Measurements from ENCODE around the gene RAB40B.

The RAB40B gene

DNA sequence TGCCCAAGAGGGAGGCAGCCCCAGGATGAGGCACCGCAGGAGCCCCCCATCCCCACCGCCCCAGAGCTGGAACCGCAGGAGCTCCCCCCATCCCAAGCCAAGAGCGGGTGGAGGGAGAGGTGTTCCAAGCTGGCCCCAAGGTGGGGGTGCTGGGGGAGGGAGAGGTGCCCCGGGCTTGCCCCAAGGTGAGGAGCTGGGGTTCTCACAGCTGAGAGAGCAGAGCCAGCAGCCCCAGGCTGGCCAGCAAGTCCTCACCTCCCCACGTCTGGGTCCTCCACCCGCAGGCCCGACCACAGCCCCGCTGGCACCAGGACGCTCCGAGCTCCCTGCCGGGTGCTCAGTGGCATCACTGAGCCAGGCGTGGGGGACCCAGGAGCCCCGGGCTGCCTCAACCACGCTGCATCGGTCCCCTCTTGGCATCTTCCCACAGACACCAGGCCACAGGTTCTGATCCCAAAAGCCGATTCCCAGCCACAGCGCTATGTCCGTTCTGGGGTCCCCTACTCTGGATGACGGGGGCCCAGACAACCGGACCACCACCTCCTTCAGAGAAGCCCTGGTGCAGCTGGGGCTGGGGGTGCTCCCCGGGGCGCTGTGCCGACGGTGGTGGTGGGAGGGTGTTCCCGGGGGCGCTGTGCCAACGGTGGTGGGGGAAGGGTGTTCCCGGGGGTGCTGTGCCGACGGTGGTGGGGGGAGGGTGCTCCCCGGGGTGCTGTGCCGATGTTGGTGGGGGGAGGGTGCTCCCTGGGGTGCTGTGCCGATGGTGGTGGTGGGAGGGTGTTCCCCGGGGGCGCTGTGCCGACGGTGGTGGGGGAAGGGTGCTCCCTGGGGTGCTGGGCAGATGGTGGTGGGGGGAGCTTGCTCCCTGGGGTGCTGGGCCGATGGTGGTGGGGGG is 34.9 kb downstream of the RAB40B start:
- no peak overlapping the region for H2BK120ac ChIP-seq (ENCODE audit: low read depth, low read length)
- no peak overlapping the region for H3K4ac ChIP-seq (ENCODE audit: low read depth, low read length)
- H3K79me2 ChIP-seq (ENCODE audit: control insufficient read depth, insufficient read depth, low read length) = no peaks in the 10 kb centered on the region
- no peak for DNase-seq
- H3K56ac ChIP-seq (ENCODE audit: low read length) = no peak overlapping the region
- H4K8ac ChIP-seq (ENCODE audit: low read depth, low read length) = no peak overlapping the region
- no CpG with 5 or more reads among the region's 39 CpGs for WGBS (ENCODE audit: extremely low coverage, insufficient coverage, low lambda C conversion rate)
- no peak overlapping the region for H3K4me3 ChIP-seq (ENCODE audit: low read length)
- H3K27ac ChIP-seq (ENCODE audit: low read depth, low read length) = no peak overlapping the region
- H4K5ac ChIP-seq (ENCODE audit: low read length) = no peak overlapping the region
- H3K23ac ChIP-seq (ENCODE audit: low read length) = no peak overlapping the region
- no peaks in the 10 kb centered on the region for H3K4me1 ChIP-seq (ENCODE audit: control insufficient read depth, low read depth, low read length)
- no peaks in the 10 kb centered on the region for H3K27me3 ChIP-seq (ENCODE audit: insufficient read depth, low read length, poor library complexity)
- H3K9ac ChIP-seq (ENCODE audit: low read length) = no peak overlapping the region
- H3K79me1 ChIP-seq (ENCODE audit: low read length) = no peaks in the 10 kb centered on the region
- no peak overlapping the region for H3K18ac ChIP-seq (ENCODE audit: low read length)
- no peaks in the 10 kb centered on the region for H3K36me3 ChIP-seq (ENCODE audit: control insufficient read depth, insufficient read depth, low read length)
- no peak overlapping the region for H2BK5ac ChIP-seq (ENCODE audit: low read length)
- H2AK5ac ChIP-seq (ENCODE audit: low read length) = no peak overlapping the region
- H2BK15ac ChIP-seq (replicated peaks; ENCODE audit: low read depth) = no peak overlapping the region
- no peak overlapping the region for H3K4me2 ChIP-seq (ENCODE audit: low read length)

- Histone ChIP-seq H3K4me3 (ENCODE audit: low read length) (no peak overlapping the region), H2AK5ac (ENCODE audit: low read length) (no peak overlapping the region), H4K8ac (ENCODE audit: low read depth, low read length) (no peak overlapping the region), H3K27me3 (ENCODE audit: insufficient read depth, low read length, poor library complexity) (no peaks in the 10 kb centered on the region), H3K4me2 (ENCODE audit: low read length) (no peak overlapping the region), H3K36me3 (ENCODE audit: control insufficient read depth, insufficient read depth, low read length) (no peaks in the 10 kb centered on the region), H3K79me2 (ENCODE audit: control insufficient read depth, insufficient read depth, low read length) (no peaks in the 10 kb centered on the region), H3K27ac (ENCODE audit: low read depth, low read length) (no peak overlapping the region), H4K5ac (ENCODE audit: low read length) (no peak overlapping the region), H2BK5ac (ENCODE audit: low read length) (no peak overlapping the region), H3K23ac (ENCODE audit: low read length) (no peak overlapping the region), H3K4ac (ENCODE audit: low read depth, low read length) (no peak overlapping the region), H3K18ac (ENCODE audit: low read length) (no peak overlapping the region), H2BK15ac (replicated peaks; ENCODE audit: low read depth) (no peak overlapping the region), H3K79me1 (ENCODE audit: low read length) (no peaks in the 10 kb centered on the region), H3K4me1 (ENCODE audit: control insufficient read depth, low read depth, low read length) (no peaks in the 10 kb centered on the region), H2BK120ac (ENCODE audit: low read depth, low read length) (no peak overlapping the region), H3K56ac (ENCODE audit: low read length) (no peak overlapping the region), H3K9ac (ENCODE audit: low read length) (no peak overlapping the region)
- DNase-seq = no peak
- no CpG with 5 or more reads among the region's 20 CpGs for WGBS (ENCODE audit: extremely low coverage, insufficient coverage, low lambda C conversion rate)
Observed at GRCh38 chr17:82662711-82663261, 35.7 kb downstream of the RAB40B start.

DNA sequence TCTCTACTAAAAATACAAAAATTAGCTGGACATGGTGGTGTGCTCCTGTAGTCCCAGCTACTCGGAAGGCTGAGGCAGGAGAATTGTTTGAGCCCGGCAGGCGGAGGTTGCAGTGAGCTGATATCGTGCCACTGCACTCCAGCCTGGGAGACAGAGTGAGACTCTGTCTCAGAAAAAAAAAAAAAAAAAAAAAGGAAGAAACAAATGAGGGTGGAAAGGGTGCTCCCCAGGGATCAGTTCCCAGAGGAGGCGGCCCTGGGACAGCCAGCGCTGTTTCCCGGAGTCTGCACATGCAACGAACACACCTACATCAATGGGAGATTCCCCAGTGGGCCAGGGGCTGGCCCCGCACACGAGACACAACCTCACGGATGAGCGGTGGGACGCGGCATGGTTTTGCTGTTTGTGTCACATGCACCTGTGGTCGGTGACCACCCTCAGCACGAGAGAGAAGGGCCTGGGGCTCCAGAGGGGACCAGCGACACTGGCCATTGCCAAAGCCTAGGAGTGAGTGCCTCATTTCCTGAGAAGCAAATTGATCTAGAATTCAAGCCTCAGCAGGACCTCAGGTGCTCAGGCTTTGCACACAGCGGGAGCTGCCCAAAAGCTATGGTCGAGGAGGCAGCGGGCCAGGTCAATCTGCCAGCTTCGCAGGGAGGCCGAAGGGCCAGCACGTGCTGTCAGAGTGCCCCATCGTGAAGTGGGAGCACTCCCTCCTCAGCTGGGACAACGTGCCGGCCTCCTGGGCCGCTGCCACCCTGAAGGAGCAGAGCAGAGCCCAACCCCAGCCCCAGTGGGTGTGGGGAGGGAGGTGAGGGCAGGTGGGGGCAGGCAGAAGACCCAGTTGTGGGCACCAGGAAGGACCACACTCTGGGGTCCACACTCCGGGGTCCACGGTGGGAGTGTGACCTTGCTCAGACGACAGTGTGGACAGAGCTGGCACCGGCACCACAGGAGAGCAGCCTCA is 36.5 kb downstream of the RAB40B start:
- no peak overlapping the region for H3K9ac ChIP-seq (ENCODE audit: low read length)
- no peak overlapping the region for H4K5ac ChIP-seq (ENCODE audit: low read length)
- no peak overlapping the region for H3K18ac ChIP-seq (ENCODE audit: low read length)
- H3K23ac ChIP-seq (ENCODE audit: low read length) = no peak overlapping the region
- H3K4ac ChIP-seq (ENCODE audit: low read depth, low read length) = no peak overlapping the region
- no peaks in the 10 kb centered on the region for H3K4me1 ChIP-seq (ENCODE audit: control insufficient read depth, low read depth, low read length)
- no peak overlapping the region for H2BK5ac ChIP-seq (ENCODE audit: low read length)
- no peaks in the 10 kb centered on the region for H3K79me2 ChIP-seq (ENCODE audit: control insufficient read depth, insufficient read depth, low read length)
- no peak overlapping the region for H3K4me3 ChIP-seq (ENCODE audit: low read length)
- H2BK120ac ChIP-seq (ENCODE audit: low read depth, low read length) = no peak overlapping the region
- H2AK5ac ChIP-seq (ENCODE audit: low read length) = no peak overlapping the region
- no peak overlapping the region for H3K4me2 ChIP-seq (ENCODE audit: low read length)
- H4K8ac ChIP-seq (ENCODE audit: low read depth, low read length) = no peak overlapping the region
- H3K56ac ChIP-seq (ENCODE audit: low read length) = no peak overlapping the region
- no peaks in the 10 kb centered on the region for H3K79me1 ChIP-seq (ENCODE audit: low read length)
- no peaks in the 10 kb centered on the region for H3K27me3 ChIP-seq (ENCODE audit: insufficient read depth, low read length, poor library complexity)
- no peaks in the 10 kb centered on the region for H3K36me3 ChIP-seq (ENCODE audit: control insufficient read depth, insufficient read depth, low read length)
- no peak overlapping the region for H3K27ac ChIP-seq (ENCODE audit: low read depth, low read length)
- H2BK15ac ChIP-seq (replicated peaks; ENCODE audit: low read depth) = no peak overlapping the region
- WGBS (ENCODE audit: extremely low coverage, insufficient coverage, low lambda C conversion rate) = no CpG with 5 or more reads among the region's 31 CpGs
- DNase-seq = no peak

GRCh38 chr17:82659886-82660285 is 38.6 kb downstream of the RAB40B start:
- H3K56ac ChIP-seq (ENCODE audit: low read length) = no peak overlapping the region
- H3K23ac ChIP-seq (ENCODE audit: low read length) = no peak overlapping the region
- H3K18ac ChIP-seq (ENCODE audit: low read length) = no peak overlapping the region
- H2AK5ac ChIP-seq (ENCODE audit: low read length) = no peak overlapping the region
- H3K4me3 ChIP-seq (ENCODE audit: low read length) = no peak overlapping the region
- H4K8ac ChIP-seq (ENCODE audit: low read depth, low read length) = no peak overlapping the region
- H3K36me3 ChIP-seq (ENCODE audit: control insufficient read depth, insufficient read depth, low read length) = no peaks in the 10 kb centered on the region
- H2BK15ac ChIP-seq (replicated peaks; ENCODE audit: low read depth) = no peak overlapping the region
- DNase-seq = no peak
- no peak overlapping the region for H3K4me2 ChIP-seq (ENCODE audit: low read length)
- H2BK5ac ChIP-seq (ENCODE audit: low read length) = no peak overlapping the region
- no peaks in the 10 kb centered on the region for H3K79me1 ChIP-seq (ENCODE audit: low read length)
- no peaks in the 10 kb centered on the region for H3K79me2 ChIP-seq (ENCODE audit: control insufficient read depth, insufficient read depth, low read length)
- no peaks in the 10 kb centered on the region for H3K4me1 ChIP-seq (ENCODE audit: control insufficient read depth, low read depth, low read length)
- no peak overlapping the region for H3K27ac ChIP-seq (ENCODE audit: low read depth, low read length)
- no peak overlapping the region for H3K9ac ChIP-seq (ENCODE audit: low read length)
- no peaks in the 10 kb centered on the region for H3K27me3 ChIP-seq (ENCODE audit: insufficient read depth, low read length, poor library complexity)
- no peak overlapping the region for H3K4ac ChIP-seq (ENCODE audit: low read depth, low read length)
- WGBS (ENCODE audit: extremely low coverage, insufficient coverage, low lambda C conversion rate) = no CpG with 5 or more reads among the region's 15 CpGs
- no peak overlapping the region for H2BK120ac ChIP-seq (ENCODE audit: low read depth, low read length)
- H4K5ac ChIP-seq (ENCODE audit: low read length) = no peak overlapping the region

DNA sequence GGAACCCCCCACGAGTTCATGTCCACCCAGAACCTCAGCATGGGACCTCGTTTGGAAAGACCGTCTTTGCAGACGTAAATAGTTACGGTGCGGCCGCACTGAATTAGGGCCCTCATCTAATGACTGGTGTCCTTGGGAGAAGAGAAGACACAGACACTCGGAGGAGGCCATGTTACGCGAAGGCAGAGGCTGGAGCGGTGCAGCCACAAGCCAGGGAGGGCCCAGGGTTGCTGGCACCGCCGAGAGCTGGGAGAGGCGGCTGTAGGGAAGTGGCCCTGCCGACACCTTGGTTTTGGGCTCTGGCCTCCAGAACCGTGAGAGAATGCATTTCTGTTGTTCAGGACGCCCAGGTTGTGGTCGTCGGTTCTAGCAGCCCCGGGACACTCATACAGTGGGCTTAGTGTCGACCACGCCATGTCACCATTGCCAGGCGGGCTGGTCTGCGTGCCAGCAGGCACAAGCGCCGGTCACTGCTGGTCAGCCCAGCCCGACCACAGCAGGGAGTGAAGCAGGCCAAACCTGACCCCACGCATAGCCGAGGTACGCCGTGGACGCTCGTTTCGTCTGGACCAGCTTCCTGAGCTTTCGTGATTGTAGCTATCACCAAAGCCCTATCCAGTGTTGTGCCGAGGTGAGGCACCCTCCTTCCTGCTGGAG is 39.6 kb downstream of the RAB40B start:
- WGBS (ENCODE audit: extremely low coverage, insufficient coverage, low lambda C conversion rate) = no CpG with 5 or more reads among the region's 36 CpGs
- no peak overlapping the region for H3K4ac ChIP-seq (ENCODE audit: low read depth, low read length)
- no peak overlapping the region for H3K9ac ChIP-seq (ENCODE audit: low read length)
- H3K56ac ChIP-seq (ENCODE audit: low read length) = no peak overlapping the region
- no peak overlapping the region for H2BK120ac ChIP-seq (ENCODE audit: low read depth, low read length)
- no peaks in the 10 kb centered on the region for H3K79me2 ChIP-seq (ENCODE audit: control insufficient read depth, insufficient read depth, low read length)
- no peak overlapping the region for H3K23ac ChIP-seq (ENCODE audit: low read length)
- no peak for DNase-seq
- no peaks in the 10 kb centered on the region for H3K4me1 ChIP-seq (ENCODE audit: control insufficient read depth, low read depth, low read length)
- H2BK15ac ChIP-seq (replicated peaks; ENCODE audit: low read depth) = no peak overlapping the region
- H3K4me3 ChIP-seq (ENCODE audit: low read length) = no peak overlapping the region
- H3K4me2 ChIP-seq (ENCODE audit: low read length) = no peak overlapping the region
- H3K36me3 ChIP-seq (ENCODE audit: control insufficient read depth, insufficient read depth, low read length) = no peaks in the 10 kb centered on the region
- H3K27ac ChIP-seq (ENCODE audit: low read depth, low read length) = no peak overlapping the region
- H3K27me3 ChIP-seq (ENCODE audit: insufficient read depth, low read length, poor library complexity) = no peaks in the 10 kb centered on the region
- no peak overlapping the region for H3K18ac ChIP-seq (ENCODE audit: low read length)
- H4K5ac ChIP-seq (ENCODE audit: low read length) = no peak overlapping the region
- H4K8ac ChIP-seq (ENCODE audit: low read depth, low read length) = no peak overlapping the region
- H2AK5ac ChIP-seq (ENCODE audit: low read length) = no peak overlapping the region
- no peak overlapping the region for H2BK5ac ChIP-seq (ENCODE audit: low read length)
- H3K79me1 ChIP-seq (ENCODE audit: low read length) = no peaks in the 10 kb centered on the region
